Osteoblast (primary cell): ENCODE measurements around the gene IP6K2. TPM values are rescaled to one million over a fixed set of nuclear protein-coding genes. Genes with fewer than 3 reads are reported as not detected.

Source experiments
- DNase-seq: peaks from one replicate; pipeline ENCODE4 v3.0.0; 2011; ENCODE audit warnings: low spot score, mixed read lengths; ENCODE audit not compliant: insufficient read length; ENCODE audit errors: missing footprints
- H2AFZ ChIP-seq: 2 replicates; pipeline ENCODE4 v1.6.0; 2011; ENCODE audit warnings: mild to moderate bottlenecking, low read length
- H3K27ac ChIP-seq: 2 replicates; pipeline ENCODE4 v1.5.1; 2011; ENCODE audit warnings: mild to moderate bottlenecking, low read depth, low read length, moderate library complexity
- H3K27me3 ChIP-seq: 2 replicates; pipeline ENCODE4 v1.6.0; 2012; ENCODE audit warnings: mild to moderate bottlenecking, control low read depth, inconsistent platforms, low read length, moderate library complexity; ENCODE audit not compliant: insufficient read depth
- H3K36me3 ChIP-seq: 2 replicates; pipeline ENCODE4 v1.5.1; 2011; ENCODE audit warnings: mild to moderate bottlenecking, low read length, control low read depth, moderate library complexity; ENCODE audit not compliant: insufficient read depth
- H3K4me1 ChIP-seq: 2 replicates; pipeline ENCODE4 v1.5.1; 2011; ENCODE audit warnings: mild to moderate bottlenecking, low read length, control low read depth, moderate library complexity; ENCODE audit not compliant: insufficient read depth
- H3K4me2 ChIP-seq: 2 replicates; pipeline ENCODE4 v1.6.0; 2011; ENCODE audit warnings: mild to moderate bottlenecking, low read length; ENCODE audit not compliant: insufficient read depth
- H3K4me3 ChIP-seq: fragments of 200-600 bp; sonication (generic); 3 replicates; pipeline ENCODE4 v1.5.1; 2012; ENCODE audit warnings: mild to moderate bottlenecking, low read length, inconsistent platforms; ENCODE audit not compliant: insufficient read depth
- H3K79me2 ChIP-seq: 2 replicates; pipeline ENCODE4 v1.6.0; 2012; ENCODE audit warnings: mild to moderate bottlenecking, low read length, control low read depth, inconsistent platforms; ENCODE audit not compliant: insufficient read depth
- H3K9me3 ChIP-seq: 2 replicates; pipeline ENCODE4 v1.5.1; 2011; ENCODE audit warnings: low read depth, low read length, control low read depth
- H4K20me1 ChIP-seq: 2 replicates; pipeline ENCODE4 v1.6.0; 2012; ENCODE audit warnings: mild to moderate bottlenecking, low read length, control low read depth; ENCODE audit not compliant: insufficient read depth
- total RNA-seq: library from RNA; depleted of rRNA; stranded (reverse); fragments of >200 nt; gene quantifications from 2 replicates; pipeline ENCODE4 v1.2.3, GENCODE V29; 2012
- TF ChIP-seq, protein P1 (sequence below): IDR thresholded peaks from 2 replicates; pipeline ENCODE4 v1.5.1; 2011; ENCODE audit warnings: mild to moderate bottlenecking, low read depth, low read length, moderate library complexity; ENCODE audit errors: extremely low read depth

Gene IP6K2
- total RNA-seq, 1 donor: 44.9 TPM

GRCh38 chr3:48759071-48759470 is 42.0 kb upstream of the IP6K2 start:
- Histone ChIP-seq H3K4me3 (no peak overlapping the region), H3K79me2 (no peaks in the 10 kb centered on the region), H3K4me2 (no peak overlapping the region), H3K36me3 (peaks cover 25% of the 10 kb centered on the region), H3K27ac (no peak overlapping the region), H3K4me1 (no peaks in the 10 kb centered on the region), H4K20me1 (no peaks in the 10 kb centered on the region), H3K9me3 (no peaks in the 10 kb centered on the region), H3K27me3 (no peaks in the 10 kb centered on the region), H2AFZ (no peak overlapping the region)
- TF ChIP-seq, protein P1, sequence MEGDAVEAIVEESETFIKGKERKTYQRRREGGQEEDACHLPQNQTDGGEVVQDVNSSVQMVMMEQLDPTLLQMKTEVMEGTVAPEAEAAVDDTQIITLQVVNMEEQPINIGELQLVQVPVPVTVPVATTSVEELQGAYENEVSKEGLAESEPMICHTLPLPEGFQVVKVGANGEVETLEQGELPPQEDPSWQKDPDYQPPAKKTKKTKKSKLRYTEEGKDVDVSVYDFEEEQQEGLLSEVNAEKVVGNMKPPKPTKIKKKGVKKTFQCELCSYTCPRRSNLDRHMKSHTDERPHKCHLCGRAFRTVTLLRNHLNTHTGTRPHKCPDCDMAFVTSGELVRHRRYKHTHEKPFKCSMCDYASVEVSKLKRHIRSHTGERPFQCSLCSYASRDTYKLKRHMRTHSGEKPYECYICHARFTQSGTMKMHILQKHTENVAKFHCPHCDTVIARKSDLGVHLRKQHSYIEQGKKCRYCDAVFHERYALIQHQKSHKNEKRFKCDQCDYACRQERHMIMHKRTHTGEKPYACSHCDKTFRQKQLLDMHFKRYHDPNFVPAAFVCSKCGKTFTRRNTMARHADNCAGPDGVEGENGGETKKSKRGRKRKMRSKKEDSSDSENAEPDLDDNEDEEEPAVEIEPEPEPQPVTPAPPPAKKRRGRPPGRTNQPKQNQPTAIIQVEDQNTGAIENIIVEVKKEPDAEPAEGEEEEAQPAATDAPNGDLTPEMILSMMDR: no peak
- DNase-seq: no peak

DNA sequence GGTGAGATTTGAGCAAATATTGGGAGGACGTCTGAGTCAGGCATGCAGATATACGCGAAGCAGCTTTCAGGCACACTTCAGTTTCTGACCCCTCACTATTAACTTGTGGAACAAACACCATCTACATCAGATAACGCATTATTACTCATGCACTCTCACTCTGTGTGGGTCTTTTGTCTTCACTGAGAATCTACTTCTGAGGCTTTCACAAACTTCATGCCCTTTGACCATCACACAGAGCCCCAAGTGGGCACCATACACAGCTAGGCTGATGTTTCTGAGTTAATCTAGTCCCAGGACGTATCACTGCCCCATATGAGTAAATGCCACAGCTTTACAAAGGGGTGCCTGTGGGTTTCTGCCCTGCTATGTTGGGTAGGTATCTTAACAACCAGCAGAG is 39.6 kb upstream of the IP6K2 start:
- DNase-seq: no peak
- Histone ChIP-seq H3K4me3 (no peak overlapping the region), H3K4me1 (no peaks in the 10 kb centered on the region), H3K9me3 (no peaks in the 10 kb centered on the region), H4K20me1 (no peaks in the 10 kb centered on the region), H3K4me2 (no peak overlapping the region), H3K36me3 (peaks cover 24% of the 10 kb centered on the region), H3K79me2 (no peaks in the 10 kb centered on the region), H3K27ac (no peak overlapping the region), H2AFZ (no peak overlapping the region), H3K27me3 (no peaks in the 10 kb centered on the region)
- TF ChIP-seq, protein P1: no peak

DNA sequence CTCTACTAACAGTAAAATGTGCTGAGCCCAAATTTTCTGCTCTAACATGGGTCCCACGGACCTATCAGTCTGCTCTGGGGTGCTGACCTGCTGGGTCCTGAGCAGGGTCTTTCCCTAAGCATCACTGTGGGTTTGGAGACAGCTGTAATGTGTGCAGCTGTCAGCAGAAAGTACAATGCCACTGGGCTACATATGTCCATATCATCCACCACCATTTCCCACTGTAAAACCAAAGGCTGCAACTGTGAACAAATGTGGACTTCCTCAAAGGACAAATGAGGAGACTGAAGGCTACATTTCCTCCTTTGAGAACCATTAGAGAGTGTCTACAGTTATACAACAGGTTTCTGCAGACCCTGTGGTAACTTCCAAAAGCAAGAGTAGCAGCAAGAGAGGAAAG is 33.8 kb upstream of the IP6K2 start:
- H3K79me2 ChIP-seq: no peaks in the 10 kb centered on the region
- no peaks in the 10 kb centered on the region for H4K20me1 ChIP-seq
- no peaks in the 10 kb centered on the region for H3K9me3 ChIP-seq
- no peaks in the 10 kb centered on the region for H3K27me3 ChIP-seq
- DNase-seq: no peak
- no peak overlapping the region for H3K27ac ChIP-seq
- H3K4me3 ChIP-seq: no peak overlapping the region
- peaks cover 38% of the 10 kb centered on the region for H3K36me3 ChIP-seq
- TF ChIP-seq, protein P1: no peak
- H3K4me2 ChIP-seq: no peak overlapping the region
- no peaks in the 10 kb centered on the region for H3K4me1 ChIP-seq
- H2AFZ ChIP-seq: no peak overlapping the region

DNA sequence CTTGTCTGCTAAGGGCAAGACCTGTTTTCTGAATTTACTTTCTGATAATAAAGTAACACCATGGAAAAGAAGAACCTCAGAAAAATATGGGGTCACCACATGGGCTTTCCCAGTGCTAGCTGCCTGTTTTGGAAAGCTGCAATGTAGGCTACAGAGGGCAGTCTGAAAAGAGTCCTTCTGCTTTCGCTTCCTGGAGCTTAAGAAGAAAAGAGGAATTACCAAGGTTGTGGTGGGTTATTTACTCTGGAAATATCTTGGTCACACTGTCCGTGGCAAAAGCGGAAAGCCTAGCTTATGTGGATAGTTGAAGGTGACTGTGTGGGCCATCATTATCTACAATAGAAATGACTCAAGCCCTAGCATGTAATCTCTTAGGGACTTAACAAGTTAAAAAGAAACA is 31.7 kb upstream of the IP6K2 start:
- Histone ChIP-seq H3K9me3 (no peaks in the 10 kb centered on the region), H4K20me1 (no peaks in the 10 kb centered on the region), H3K4me1 (no peaks in the 10 kb centered on the region), H3K36me3 (peaks cover 44% of the 10 kb centered on the region), H3K79me2 (no peaks in the 10 kb centered on the region), H2AFZ (no peak overlapping the region), H3K27me3 (no peaks in the 10 kb centered on the region), H3K4me3 (no peak overlapping the region), H3K4me2 (no peak overlapping the region), H3K27ac (no peak overlapping the region)
- no peak for DNase-seq
- TF ChIP-seq, protein P1: no peak
